Stimulated activated CD4-positive, alpha-beta T cell treated with anti-CD3 and anti-CD28 coated beads, Interleukin-1b, Interleukin-23, amount 100 ng/mL, for 1 hour (primary cell): ENCODE results near the gene SPRR1B.
"Not testable (repeated sequence)": the region's sequence is repeated elsewhere in the genome, so short reads cannot be mapped to it uniquely, and the experiment has no call there.

ENCODE experiments used
- DNase-seq, 2 donors: peaks; one replicate each; pipeline ENCODE4 v3.0.0-alpha.2; 2020; ENCODE audit warnings: low read depth in 2 of 2

SPRR1B gene, protein sequence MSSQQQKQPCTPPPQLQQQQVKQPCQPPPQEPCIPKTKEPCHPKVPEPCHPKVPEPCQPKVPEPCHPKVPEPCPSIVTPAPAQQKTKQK

DNA sequence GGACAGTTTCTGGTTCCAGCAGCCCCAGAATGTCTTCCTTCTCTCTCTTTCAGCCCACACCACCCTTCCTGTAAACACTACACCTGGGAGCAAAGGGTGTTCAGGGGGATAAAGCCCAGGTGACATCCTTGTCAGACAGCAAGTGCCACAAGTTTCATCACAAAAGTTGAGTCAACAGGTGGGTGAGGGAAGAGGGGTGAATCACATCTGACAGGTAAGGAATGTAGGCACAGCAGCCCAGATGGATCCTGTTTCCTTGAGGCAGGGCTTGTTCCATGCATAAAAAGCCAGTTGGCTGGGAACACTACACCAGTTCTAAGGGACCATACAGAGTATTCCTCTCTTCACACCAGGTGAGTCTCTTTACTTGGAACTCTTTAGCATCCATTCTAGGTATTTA, at the start of gene SPRR1B:
SPRR1B (plus strand) TSS at position 309 of the 400 bp plus-strand sequence. CDS start 1,143 bp downstream, outside the sequence.
- DNase-seq = no peak

DNA sequence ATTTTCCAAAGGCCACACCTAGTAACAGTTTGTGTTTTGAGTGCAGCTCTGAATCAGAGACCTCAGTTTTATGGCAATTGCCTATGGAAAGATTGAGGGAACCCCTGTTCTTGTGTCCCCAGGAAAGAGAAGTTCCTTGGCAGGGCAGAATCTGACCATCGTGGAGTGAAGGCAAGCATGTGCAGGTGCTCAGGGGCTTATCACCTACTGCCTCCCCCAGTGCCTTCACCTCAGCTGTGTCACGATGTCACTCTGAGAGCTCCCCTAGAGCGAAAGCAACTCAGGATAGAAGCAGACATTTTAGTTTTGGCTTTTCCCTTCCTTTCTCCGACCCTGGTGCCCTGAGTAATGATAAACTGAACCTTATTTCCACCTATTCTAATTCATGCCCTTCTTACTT, 48.9 kb upstream of the SPRR1B start:
- no peak for DNase-seq

DNA sequence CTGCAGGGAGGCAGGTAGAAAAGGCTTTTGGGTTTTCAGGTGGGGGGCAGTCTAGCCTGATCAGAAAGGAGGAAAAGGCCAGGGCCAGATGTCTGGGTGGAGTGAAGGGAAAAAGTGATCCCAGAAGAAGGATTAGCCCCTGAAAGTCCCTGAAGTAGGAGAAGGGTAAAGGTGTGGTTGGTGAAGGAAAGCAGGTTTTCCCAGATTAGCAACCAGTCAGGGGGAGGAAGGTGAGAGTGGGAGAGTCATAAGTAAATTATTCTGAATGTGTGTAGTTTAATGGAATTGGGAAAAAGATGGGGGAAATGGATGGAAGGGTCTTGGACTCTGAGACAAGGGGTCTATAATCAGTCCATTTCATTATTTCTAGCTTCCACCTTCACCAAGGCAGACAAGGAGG, 47.8 kb upstream of the SPRR1B start:
- no peak for DNase-seq

DNA sequence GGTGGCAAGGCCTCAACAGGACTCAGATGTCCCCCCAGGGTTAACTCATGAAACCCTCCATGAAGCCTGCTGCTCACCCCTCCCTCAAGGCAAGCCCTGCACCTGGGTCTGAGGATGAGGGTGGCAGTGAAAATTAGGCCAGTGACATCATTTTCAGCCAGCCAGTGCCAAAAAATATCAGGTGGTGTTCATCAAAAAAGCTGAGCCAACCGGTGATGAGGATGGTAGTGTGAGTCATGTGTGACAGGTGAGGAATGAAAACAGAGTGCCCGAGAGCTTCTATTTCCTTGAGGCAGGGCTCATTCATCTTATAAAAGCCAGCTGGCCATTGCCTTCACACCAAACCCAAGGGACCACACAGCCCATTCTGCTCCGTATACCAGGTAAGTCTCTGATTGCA, 47.3 kb upstream of the SPRR1B start, which contains the start of gene SPRR1A:
SPRR1A (plus strand) TSS at position 339 of the 400 bp plus-strand sequence. CDS start 1,150 bp downstream, outside the sequence.
- DNase-seq = no peak

DNA sequence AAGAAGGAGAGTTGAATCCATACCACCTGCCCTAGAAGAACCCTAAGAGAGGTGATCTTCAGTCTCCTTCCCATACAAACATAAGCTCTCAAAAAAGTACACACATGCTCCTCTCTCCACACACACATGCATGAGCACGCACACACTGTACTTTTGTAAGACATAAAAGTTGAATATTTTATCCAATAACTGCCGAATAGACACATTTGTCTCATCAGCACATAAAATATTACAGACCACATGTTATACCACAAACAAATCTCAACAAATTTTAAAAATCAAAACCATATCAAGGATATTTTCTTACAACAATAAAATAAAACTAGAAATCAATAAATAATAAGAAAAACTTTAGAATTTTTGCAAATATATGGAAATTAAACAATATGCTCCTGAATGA, 44.4 kb upstream of the SPRR1B start:
- DNase-seq = no peak

DNA sequence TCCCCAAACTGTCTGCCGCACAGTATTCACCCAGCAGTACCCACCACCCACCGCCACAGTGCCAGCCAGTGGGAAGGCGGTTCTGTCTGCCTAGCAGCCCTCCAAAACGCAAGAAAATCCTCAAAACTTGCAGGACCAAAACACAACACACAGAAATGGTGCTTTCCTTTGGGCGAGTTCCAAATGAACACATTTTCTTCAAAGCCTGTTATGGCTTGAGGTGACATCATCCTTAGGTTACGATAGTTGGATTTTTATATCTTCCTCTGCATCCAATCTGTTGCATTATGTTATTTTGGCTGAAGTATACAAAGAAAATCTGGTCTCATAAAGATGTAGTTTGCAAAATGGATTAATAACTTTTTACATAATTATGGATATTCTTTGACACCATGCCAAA, 37.8 kb upstream of the SPRR1B start:
- no peak for DNase-seq

DNA sequence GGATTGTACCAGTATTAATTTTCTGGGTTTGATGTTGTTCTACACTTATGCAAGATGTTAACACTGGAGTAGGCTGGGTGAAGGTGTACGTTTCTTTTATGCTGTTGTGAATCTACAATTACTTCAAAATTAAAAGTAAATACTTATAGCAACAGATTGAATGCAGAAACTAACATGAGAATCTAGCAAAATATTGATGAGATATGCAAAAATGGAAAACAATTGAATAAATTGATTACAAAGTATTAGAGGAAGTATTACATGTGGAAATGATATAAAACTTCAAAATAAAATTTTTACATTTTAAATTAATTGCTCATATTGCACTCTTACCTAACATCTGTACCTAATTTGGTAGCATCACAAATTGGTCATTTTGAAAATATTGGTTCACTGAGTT, 35.2 kb upstream of the SPRR1B start:
- no peak for DNase-seq

DNA sequence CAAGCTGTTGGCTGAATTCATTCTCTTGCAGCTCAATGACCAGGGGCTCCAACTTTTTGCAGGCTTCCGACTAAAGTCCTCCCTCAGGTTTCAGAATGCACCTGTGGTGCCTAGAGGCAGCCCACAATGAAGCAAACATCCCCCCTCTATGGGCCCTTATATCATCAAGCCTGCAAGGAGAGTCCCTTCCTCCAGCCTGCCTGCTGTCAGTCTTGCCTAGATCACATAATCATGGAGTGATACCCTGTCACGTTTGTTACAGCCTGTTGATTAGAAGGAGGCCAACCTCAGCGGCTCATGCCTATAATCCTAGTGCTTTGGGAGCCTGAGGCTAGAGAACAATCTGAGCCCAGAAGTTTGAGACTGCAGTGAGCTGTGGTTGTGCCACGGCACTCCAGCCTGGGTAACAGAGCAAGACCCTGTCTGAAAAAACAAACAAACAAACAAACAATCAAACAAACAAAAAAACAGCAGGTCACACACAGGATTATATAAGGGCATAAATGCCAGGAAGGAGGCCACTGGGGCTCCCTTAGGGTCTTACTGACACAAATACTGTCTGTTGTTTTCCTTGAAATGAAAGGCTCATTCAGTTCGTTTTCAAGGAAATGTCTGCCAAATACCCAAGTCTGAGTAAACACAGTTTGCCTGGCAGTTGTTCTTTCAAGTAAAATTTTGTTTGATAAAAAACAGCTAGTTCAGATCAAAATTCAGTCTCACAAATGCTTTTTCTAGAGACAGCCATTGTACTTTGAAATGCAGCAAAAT, 34.2 kb upstream of the SPRR1B start:
- no peak for DNase-seq

DNA sequence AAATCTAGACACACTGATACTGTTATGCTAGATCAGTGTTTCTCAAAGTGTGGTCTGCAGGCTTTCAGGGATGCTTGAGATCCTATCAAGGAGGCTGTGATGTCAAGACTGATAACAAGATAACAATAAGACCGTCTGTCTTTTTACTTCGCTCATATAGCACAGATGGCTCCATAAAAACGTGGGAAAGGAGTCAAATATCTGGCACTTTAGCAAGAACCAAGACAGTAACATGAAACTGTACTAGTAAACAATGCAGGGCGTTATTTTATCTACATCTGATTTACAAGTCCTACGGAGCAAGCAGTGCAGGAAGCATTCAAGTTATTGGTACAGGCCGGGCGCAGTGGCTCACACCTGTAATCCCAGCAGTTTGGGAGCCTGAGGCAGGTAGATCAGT, 33.1 kb upstream of the SPRR1B start:
- DNase-seq = no peak

DNA sequence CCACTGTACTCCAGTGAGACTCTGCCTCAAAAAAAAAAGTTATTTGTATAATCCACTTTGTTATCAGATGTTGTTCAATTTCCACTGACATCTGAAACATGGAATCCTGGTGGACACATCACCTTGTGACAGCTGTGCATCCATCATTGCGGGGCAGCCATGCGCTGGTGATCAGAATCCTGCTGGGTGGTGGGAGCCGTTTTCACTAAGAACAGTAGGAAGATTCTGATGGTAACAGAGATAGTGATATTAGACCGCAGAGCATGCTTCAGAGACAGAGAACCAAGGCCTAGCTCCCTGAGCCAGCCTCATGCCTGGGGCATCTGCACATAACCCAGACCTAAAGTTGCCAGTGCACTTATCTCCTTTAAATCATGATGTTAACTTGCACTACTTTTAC, 32.5 kb upstream of the SPRR1B start:
- no peak for DNase-seq

DNA sequence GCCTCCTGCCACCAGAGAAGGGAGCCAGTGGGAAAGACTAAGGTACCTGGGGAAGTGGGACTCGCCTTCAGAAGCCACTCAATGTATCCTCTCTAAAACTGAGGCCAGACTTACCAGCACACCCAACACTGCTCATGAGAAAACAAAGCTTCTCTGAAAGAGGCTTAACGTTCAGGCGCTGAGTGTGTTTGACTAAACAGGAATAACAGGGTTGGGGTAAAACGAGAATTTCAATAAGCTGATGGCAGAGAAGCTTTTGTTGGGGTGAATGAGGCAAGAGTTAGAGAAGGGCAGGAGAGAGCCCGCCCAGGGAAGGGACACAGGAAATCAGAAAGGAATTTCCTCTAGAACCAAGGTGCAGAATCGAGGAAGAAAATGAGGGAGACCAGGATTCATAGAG, 31.2 kb upstream of the SPRR1B start:
- no peak for DNase-seq

DNA sequence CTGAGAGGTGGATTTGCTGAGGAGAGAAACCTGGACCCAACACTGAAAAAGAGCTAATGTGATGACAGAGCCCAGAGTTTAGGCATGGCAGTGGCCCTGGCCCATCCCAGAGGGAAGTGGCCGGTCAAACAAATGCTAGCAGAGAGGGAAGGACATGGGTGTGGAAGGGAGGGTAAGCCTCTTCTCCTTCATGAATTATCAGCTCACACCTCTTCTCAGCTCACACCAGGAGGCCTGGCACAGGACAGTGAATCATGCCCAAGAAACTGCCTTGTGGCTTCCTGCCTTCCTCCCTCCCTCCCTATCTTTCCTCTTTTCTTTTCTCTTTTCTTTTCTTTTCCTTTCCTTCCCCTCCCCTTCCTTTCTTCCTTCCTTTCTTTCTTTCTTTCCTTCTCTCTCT, 30.7 kb upstream of the SPRR1B start:
- no peak for DNase-seq

DNA sequence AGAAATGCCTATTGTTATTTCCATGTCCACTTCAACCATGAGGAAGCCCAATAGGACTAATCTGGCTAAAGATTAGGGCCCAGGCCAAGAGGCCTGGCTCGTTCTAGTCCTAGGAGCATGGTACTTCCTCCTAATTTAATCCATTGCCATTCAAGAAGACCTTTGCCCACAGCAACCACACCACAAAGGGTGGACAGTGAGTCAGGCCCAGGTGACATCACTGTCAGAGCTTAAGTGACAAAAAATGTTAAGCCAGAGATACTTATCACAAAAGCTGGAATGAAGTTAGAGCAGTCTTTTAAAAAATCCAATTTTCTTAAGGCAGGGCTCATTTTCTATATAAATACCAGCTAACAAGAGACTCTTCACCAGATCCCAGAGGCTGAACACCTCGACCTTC, 29.6 kb upstream of the SPRR1B start, which contains the start of gene SPRR3:
SPRR3 (plus strand) TSS at position 368 of the 400 bp plus-strand sequence. CDS start 1,272 bp downstream, outside the sequence.
- DNase-seq = no peak

DNA sequence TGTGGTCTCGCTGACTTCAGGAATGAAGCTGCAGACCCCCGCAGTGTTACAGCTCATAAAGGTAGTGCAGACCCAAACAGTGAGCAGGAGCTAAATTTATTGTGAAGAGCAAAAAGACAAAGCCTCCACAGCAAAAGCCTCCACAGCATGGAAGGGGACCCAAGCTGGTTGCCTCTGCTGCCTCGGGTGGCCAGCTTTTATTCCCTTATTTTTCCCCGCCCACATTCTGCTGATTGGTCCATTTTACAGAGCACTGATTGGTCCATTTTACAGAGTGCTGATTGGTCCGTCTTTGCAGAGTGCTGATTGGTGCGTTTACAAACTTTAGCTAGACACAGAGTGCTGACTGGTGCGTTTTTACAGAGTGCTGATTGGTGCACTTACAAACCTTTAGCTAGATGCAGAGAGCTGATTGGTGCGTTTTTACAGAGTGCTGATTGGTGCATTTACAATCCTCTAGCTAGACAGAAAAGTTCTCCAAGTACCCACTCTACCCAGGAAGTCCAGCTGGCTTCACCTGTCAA, 19.7 kb upstream of the SPRR1B start:
- not testable (repeated sequence) for DNase-seq

DNA sequence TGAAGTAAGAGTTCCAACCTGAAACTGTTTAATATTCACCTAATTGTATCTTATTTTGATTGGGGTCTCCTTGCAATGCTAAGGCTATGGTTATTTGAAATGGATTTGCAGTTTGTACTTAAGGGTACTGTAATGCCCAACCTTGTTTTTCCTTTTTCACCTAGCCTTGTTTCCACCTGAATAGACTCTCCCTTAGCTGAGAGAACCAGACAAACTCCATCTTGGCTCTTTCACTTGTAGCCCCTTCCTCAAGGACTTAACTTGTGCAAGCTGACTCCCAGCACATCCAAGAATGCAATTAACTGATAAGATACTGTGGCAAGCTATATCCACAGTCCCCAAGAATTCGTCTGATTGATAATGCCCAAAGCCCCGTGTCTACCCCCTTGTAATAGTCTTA, 9.2 kb upstream of the SPRR1B start:
- not testable (repeated sequence) for DNase-seq

DNA sequence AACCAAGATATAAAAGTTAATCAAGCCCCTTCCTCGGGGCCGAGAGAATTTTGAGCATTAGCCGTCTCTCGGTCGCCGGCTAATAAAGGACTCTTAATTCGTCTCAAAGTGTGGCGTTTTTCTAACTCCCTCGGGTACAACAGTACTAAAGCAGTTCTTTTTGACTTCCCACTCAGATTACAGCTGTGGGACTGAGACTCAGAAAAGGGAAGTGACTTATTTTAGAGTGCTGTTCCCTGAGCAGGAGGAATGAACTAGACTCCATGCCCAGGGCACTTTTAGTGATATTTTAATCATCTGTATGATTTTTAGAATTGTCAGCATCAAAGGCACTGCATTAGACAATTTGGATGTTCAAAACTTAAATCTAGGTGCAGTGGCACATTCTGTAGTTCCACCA, 8.7 kb upstream of the SPRR1B start:
- DNase-seq = not testable (repeated sequence)

DNA sequence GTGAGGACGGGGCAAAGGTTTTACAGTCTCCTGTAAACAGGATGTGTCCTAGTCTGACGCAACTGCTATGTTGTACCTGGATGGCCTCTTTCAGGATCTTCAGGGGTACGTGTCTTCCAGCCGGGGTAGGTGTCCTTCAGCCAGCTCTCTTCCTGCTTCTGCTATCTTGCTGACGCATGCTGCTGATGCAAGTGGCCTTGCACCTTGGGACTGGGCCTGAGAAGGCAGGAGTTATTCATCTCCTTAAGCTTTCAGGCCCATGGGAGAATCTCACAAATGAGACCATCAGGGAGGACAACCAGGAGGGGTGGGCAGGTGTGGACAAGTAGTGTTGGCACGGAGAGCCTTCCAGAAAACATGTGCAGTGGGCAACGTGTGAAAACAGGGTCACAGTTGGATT, 7.9 kb upstream of the SPRR1B start:
- no peak for DNase-seq

DNA sequence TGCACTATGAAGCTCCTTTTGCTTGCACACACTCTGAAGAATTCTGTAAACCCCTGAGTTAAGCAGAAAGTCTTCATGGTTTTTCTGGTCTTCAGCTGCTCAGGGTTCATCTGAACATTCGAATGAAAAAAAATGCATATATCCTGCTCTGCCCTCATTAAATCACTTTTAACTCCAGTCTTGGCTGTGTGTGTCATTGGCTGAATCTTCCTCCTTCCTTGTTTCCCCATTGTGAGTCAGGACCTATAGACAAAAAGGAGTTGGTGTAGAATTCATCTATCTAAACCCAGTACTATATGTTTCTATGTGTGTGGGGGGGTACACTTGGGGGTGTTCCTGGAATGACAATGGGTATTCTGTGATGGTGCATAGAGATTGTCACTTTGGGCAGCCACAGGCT, 6.6 kb upstream of the SPRR1B start:
- no peak for DNase-seq

DNA sequence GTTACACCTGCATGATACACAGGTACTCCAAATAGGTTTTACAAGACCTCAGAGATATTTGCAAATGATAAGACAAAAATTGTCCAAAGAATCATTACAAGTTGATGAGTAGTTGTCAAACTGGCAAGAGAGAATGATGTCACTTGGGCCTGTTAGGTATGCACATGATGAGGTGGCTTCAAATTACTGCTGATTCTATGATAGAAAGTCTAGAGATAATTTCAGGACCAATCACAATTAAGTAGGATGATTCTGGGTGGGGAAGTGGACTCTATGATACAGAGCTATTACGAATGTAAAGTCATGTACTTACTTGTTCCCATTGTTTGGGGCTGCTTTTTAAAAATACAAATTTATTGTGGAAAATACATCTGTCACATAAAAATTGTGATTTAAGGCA, 5.2 kb upstream of the SPRR1B start:
- no peak for DNase-seq

DNA sequence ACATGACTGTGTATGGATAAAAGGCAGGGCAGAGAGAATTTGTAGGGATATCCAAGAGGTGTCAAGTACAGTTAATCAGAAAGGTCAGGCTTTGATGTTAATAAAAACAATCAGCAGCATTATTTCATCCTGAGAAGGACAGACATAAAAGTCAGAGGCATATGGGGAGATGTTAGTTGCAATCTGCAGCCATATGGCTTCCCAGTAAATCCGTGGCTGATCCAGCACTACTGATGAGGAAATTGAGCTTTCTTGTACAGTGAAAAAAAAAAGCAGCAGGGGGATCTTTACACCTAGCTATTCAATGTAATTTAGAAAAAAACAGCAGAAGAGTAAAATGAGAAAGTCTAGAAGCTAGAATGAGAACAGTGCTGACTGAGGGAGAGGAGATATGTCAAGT, 2.2 kb upstream of the SPRR1B start:
- no peak for DNase-seq

DNA sequence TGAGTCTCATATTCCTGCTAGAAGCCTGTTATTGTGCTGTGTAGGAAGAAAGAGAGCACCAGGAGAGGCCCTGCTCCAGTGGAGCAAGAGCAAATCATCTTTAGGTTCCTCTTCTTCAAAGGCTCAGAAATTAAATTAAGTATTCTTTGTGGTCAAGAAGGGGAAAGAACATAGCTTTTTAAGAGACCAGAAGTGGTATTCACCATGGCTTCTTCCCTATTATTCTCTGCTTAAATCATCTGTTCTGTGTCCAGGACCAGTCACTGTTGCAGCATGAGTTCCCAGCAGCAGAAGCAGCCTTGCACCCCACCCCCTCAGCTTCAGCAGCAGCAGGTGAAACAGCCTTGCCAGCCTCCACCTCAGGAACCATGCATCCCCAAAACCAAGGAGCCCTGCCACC, 1.1 kb downstream of the SPRR1B start:
- no peak for DNase-seq

DNA sequence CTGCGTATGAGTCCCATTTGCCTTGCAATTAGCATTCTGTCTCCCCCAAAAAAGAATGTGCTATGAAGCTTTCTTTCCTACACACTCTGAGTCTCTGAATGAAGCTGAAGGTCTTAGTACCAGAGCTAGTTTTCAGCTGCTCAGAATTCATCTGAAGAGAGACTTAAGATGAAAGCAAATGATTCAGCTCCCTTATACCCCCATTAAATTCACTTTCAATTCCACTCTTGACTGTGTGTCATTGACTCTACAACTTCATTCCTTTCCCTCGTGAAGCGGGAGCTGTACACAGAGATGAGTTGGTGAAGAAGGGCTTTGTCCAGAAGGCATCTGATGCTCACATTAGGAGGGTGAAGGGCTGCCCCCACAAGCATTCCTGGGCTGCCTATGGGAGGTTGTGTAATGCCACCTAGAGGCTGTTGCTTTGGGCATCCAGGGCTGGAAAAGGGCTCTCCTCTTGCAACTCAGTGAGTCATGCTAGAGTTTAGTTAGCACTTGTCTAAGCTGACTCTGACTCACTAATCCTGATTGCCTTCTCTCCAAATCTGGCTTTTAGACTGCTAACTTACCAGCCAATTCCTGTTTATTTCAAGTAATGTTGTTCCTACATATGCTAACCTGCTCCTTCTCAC, 1.8 kb downstream of the SPRR1B start:
- DNase-seq = no peak

DNA sequence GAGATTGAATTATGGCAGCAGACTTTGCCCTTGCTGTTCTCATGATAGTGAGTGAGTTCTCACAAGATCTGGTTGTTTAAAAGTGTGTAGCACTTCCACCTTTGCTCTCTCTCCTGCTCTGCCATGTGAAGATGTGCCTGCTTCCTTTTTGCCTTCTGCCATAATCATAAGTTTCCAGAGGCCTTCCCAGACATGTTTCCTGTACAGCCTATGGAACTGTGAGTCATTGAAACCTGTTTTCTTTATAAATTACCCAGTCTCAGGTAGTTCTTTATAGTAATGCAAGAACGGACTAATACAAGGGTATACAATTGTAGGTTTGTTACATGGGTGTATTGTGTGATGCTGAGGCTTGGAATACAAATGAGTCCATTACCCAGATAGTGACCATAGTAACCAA, 4.2 kb downstream of the SPRR1B start:
- no peak for DNase-seq
